Measurements from ENCODE around the gene SPATA9.

DNA sequence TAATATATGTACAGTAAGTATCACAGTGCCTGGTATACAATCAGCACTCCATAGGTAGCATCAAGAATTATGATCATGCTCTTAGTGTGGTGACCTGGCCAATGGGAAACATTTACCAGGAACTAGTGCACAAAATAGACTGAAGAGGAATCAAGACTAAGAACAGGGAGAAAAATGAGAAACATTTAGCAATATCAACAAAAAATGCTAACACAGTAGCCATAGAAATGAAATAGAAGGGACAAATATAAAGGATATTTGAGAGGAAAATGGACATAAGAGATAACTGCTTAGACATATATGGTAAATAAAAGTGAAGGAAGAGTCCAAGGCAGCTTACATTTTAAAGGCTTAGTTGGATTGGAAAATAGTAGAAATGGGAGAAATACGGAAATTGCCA is 16.5 kb upstream of the SPATA9 start:
- TF ChIP-seq, protein P1, sequence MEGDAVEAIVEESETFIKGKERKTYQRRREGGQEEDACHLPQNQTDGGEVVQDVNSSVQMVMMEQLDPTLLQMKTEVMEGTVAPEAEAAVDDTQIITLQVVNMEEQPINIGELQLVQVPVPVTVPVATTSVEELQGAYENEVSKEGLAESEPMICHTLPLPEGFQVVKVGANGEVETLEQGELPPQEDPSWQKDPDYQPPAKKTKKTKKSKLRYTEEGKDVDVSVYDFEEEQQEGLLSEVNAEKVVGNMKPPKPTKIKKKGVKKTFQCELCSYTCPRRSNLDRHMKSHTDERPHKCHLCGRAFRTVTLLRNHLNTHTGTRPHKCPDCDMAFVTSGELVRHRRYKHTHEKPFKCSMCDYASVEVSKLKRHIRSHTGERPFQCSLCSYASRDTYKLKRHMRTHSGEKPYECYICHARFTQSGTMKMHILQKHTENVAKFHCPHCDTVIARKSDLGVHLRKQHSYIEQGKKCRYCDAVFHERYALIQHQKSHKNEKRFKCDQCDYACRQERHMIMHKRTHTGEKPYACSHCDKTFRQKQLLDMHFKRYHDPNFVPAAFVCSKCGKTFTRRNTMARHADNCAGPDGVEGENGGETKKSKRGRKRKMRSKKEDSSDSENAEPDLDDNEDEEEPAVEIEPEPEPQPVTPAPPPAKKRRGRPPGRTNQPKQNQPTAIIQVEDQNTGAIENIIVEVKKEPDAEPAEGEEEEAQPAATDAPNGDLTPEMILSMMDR (IDR thresholded peaks at IDR 0.05) = no peak
- TF ChIP-seq POLR2A (IDR thresholded peaks at IDR 0.05) = no peak
